Lower leg skin (tissue), 3 donors: ENCODE results near the gene PRKCZ.

ENCODE experiments used
- CTCF ChIP-seq, 3 donors: fragments of 450-650 bp; IDR thresholded peaks; one replicate each; pipeline ENCODE4 v1.5.1; 2016; ENCODE audit warnings: antibody characterized with exemption in 3 of 3, mild to moderate bottlenecking in 3 of 3, moderate library complexity in 2 of 3
- POLR2A ChIP-seq, 2 donors: fragments of 450-650 bp; IDR thresholded peaks; one replicate each; pipeline ENCODE4 v1.6.1; 2016 to 2017; ENCODE audit warnings: antibody characterized with exemption in 2 of 2, mild to moderate bottlenecking in 1 of 2, moderate library complexity in 1 of 2

DNA sequence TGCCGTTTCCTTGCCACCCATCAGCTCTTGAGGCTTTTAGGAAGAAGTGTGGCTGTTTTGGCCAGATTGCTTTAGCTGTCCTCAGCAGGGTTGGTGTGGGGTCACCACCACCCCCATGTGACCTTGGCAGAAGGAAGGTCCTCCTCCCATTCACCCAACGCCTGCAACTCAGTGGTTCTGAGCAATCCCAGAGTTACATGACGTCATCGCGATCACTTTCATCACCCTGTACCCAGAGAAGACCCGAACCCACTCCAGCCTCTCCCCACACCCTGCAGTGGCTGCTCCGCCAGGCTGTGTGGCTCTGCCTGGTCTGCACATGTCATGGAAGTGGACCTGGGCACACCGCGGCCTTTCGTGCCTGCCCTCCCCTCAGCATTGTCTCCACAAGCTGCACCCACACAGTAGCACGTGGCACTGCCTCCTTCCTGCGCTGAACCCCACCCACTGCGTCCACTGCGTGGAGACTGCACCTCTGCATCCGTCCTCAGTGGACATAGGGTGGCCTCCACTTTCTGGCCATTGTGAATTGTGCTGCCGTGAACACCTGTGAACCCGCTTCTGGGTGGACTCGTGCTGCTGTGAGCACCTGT lies 127.8 kb downstream of the PRKCZ start:
- TF ChIP-seq CTCF (IDR thresholded peaks at IDR 0.05), result no peak
- TF ChIP-seq POLR2A (IDR thresholded peaks at IDR 0.05), result no peak
